BJ (cell line): Measurements from ENCODE around the gene CFI. TPM values are rescaled to one million over a fixed set of nuclear protein-coding genes. Genes with fewer than 3 reads are reported as not detected.

ENCODE experiments used
- CTCF ChIA-PET: fragments of 350-600 bp; formaldehyde crosslinking; extraction: SDS; loops from one replicate; lab custom pipeline; 2021; ENCODE audit warnings: antibody characterized with exemption, inconsistent platforms; lab: Yijun Ruan, JAX
- POLR2A ChIA-PET: fragments of 300-600 bp; sonication (Branson Sonifier 250); formaldehyde crosslinking; extraction: SDS; loops from one replicate; lab custom pipeline; 2021; ENCODE audit warnings: antibody characterized with exemption; lab: Charles Lee
- DNase-seq: peaks from one replicate; pipeline ENCODE4 v3.0.0-alpha.2; 2011; ENCODE audit warnings: low read depth
- H3K27me3 ChIP-seq: 2 replicates; pipeline ENCODE4 v1.6.0; 2011; ENCODE audit warnings: low read length; ENCODE audit not compliant: control insufficient read depth, insufficient read depth
- H3K36me3 ChIP-seq: 2 replicates; pipeline ENCODE4 v1.5.1; 2011; ENCODE audit warnings: low read length; ENCODE audit not compliant: control insufficient read depth, insufficient read depth
- H3K4me3 ChIP-seq: 2 replicates; pipeline ENCODE4 v1.5.1; 2011; ENCODE audit warnings: low read depth, mild to moderate bottlenecking, control low read depth, low read length
- CTCF ChIP-seq: IDR thresholded peaks from 2 replicates; pipeline ENCODE4 v1.5.1; 2011; ENCODE audit warnings: low read depth, mild to moderate bottlenecking, control low read depth, inconsistent platforms, low read length, moderate library complexity; ENCODE audit not compliant: insufficient read depth
- polyA plus RNA-seq: library from polyadenylated mRNA; depleted of rRNA; stranded (reverse); fragments of >200 nt; gene quantifications from 2 replicates; pipeline ENCODE4 v1.2.3, GENCODE V29; 2011

Gene CFI
- polyA plus RNA-seq, 1 experiment = 1.3 TPM

- DNase-seq = no peak
- no peak for TF ChIP-seq CTCF
- ChIA-PET POLR2A (no interaction called here), CTCF (interaction anchor here (0.8 to 1.5 kb wide), 2 partner anchors 8 to 26 kb away, joined by 3 read pairs; partner anchors contain the start of gene CASP6)
- Histone ChIP-seq H3K36me3 (no peaks in the 10 kb centered on the region), H3K27me3 (no peaks in the 10 kb centered on the region), H3K4me3 (peak overlapping the region; percentile 79)
These were observed 72.6 kb downstream of the CFI start for GRCh38 chr4:109729117-109729717.

DNA sequence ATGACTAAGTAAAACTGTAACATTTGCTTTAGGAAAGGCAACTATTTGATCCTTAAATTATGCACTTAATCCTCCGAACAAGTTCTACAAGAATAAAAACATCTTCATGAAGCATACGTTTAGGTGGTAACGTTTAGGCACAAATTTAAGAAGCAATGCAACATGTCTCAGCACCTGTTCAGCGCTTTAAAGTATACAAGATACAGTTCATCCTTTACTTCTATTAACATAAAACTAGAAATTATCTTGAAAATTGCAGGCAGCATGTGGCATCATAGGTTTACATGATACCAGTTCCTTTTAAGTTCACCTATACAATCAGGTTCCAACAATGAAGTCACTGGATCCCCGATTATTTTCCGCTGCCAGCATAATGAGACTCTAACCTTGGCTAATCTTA is 73.4 kb downstream of the CFI start:
- CTCF ChIA-PET = no interaction called here
- Histone ChIP-seq H3K36me3 (no peaks in the 10 kb centered on the region), H3K4me3 (peak overlapping the region; percentile 11; the same call in 1 of the 2 replicates), H3K27me3 (no peaks in the 10 kb centered on the region)
- POLR2A ChIA-PET = no interaction called here
- DNase-seq = no peak
- no peak for TF ChIP-seq CTCF

GRCh38 chr4:109723110-109723509 is 78.7 kb downstream of the CFI start:
- POLR2A ChIA-PET = no interaction called here
- no peak for TF ChIP-seq CTCF
- CTCF ChIA-PET = interaction anchor here (0.6 to 0.7 kb wide), 2 partner anchors 14 to 33 kb away, joined by 3 read pairs; no protein-coding TSS in a partner anchor
- no peak for DNase-seq
- Histone ChIP-seq H3K36me3 (no peaks in the 10 kb centered on the region), H3K4me3 (no peak overlapping the region), H3K27me3 (no peaks in the 10 kb centered on the region)

- ChIA-PET POLR2A (no interaction called here), CTCF (no interaction called here)
- Histone ChIP-seq H3K4me3 (no peak overlapping the region), H3K36me3 (no peaks in the 10 kb centered on the region), H3K27me3 (no peaks in the 10 kb centered on the region)
- no peak for DNase-seq
- no peak for TF ChIP-seq CTCF
These were observed 79.4 kb downstream of the CFI start for GRCh38 chr4:109722357-109722756.

- Histone ChIP-seq H3K27me3 (no peaks in the 10 kb centered on the region), H3K4me3 (no peak overlapping the region), H3K36me3 (no peaks in the 10 kb centered on the region)
- CTCF ChIA-PET = interaction anchor here (0.5 to 0.9 kb wide), 2 partner anchors 8 to 9 kb away, joined by 3 to 5 read pairs; partner anchors contain the start of gene PLA2G12A
- POLR2A ChIA-PET = no interaction called here
- TF ChIP-seq CTCF = no peak
- no peak for DNase-seq
These were observed 80.8 kb downstream of the CFI start for GRCh38 chr4:109721033-109721432.
